ENCODE measurements around the gene ZNF580. TPM values are rescaled to one million over a fixed set of nuclear protein-coding genes. Genes with fewer than 3 reads are reported as not detected.
A peak's percentile ranks its signal among the peaks of the same experiment; 100 is the strongest.

ZNF580 gene
- total and polyA plus RNA-seq, 2 of the 8 experiments (the other 6 are each of a cell fraction or from before 2014, with no cell fraction given): 12.0 to 24.6 TPM

DNA sequence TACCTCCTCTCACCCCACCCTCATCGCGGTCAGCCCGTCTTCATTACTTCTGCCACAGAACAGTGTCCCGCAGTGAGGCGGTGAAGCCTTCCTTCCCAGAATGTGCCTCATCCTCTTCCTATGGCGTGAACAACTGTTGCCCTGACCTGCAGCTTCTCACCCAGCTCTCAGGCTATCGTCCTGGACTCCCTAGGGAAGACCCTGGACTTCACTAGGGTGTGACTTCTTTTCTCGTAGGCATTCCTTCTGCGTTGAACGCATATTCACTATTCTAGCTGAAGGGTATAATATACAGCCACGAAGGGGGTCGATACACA, 34.4 kb upstream of the ZNF580 start:
- CTCF ChIA-PET (ENCODE audit: partially characterized antibody): interaction anchor here (0.6 to 2.3 kb wide), 27 partner anchors 8 to 447 kb away, joined by 3 to 22 read pairs (median 5); partner anchors contain the start of genes NAT14 and ZNF784
- no peak for TF ChIP-seq SIN3A (conservative IDR thresholded peaks at IDR 0.05 in 1 of 2, IDR thresholded peaks at IDR 0.05 in 1 of 2; ENCODE audit: low read depth in 1 of 2, low read length in 2 of 2)
- no peak for TF ChIP-seq TBP (IDR thresholded peaks at IDR 0.05; ENCODE audit: low read depth, low read length)
- TF ChIP-seq GTF2F1 (IDR thresholded peaks at IDR 0.05; ENCODE audit: borderline replicate concordance, low read depth, low read length): no peak
- TF ChIP-seq KDM5A (IDR thresholded peaks at IDR 0.05; ENCODE audit: low read length): no peak
- TF ChIP-seq ZNF274 (IDR thresholded peaks at IDR 0.05; ENCODE audit: borderline replicate concordance, extremely low read depth, low read length): no peak
- TF ChIP-seq EZH2 (IDR thresholded peaks at IDR 0.05; ENCODE audit: low read depth, low read length, severe bottlenecking): no peak

More for the DNA sequence above, 34.4 kb upstream of the ZNF580 start:
- no peak overlapping the region for H4K8ac ChIP-seq (ENCODE audit: extremely low read depth, insufficient read depth, low read length)
- H4K5ac ChIP-seq (ENCODE audit: insufficient read length, low read depth, low read length): peak overlapping the region; percentile 37
- H2BK120ac ChIP-seq (replicated peaks; ENCODE audit: low read depth, low read length): no peak overlapping the region
- H2BK12ac ChIP-seq (ENCODE audit: low read depth, low read length): no peak overlapping the region
- H3K23me2 ChIP-seq (ENCODE audit: low read depth, low read length): peaks cover 10% of the 10 kb centered on the region
- no peak overlapping the region; the same call in 1 of the 2 replicates for H2BK15ac ChIP-seq (ENCODE audit: low read length)
- H2AK5ac ChIP-seq (ENCODE audit: low read depth, low read length): no peak overlapping the region
- no peak overlapping the region; the same call in 1 of the 2 replicates for H3K18ac ChIP-seq (ENCODE audit: extremely low read depth, low read length)
- H3K79me2 ChIP-seq (ENCODE audit: control insufficient read depth in 1 of 2, insufficient read depth in 2 of 2, low read length in 2 of 2): peaks cover 0 to 8% of the 10 kb centered on the region in 2 experiments; a peak in 1 of 4 replicates
- H3K4me2 ChIP-seq (ENCODE audit: insufficient read depth in 1 of 2, low read depth in 2 of 2, low read length in 2 of 2): peak overlapping the region; percentile 61 to 93
- peaks cover 0 to 9% (median 5%) of the 10 kb centered on the region in 4 experiments; a peak in 5 of 7 replicates for H3K4me1 ChIP-seq (replicated peaks in 1 of 4; ENCODE audit: control insufficient read depth in 3 of 4, insufficient read depth in 4 of 4, low read length in 3 of 4)
- no peak overlapping the region for H4K91ac ChIP-seq (replicated peaks; ENCODE audit: insufficient read length, low read length)
- H3K9me3 ChIP-seq (ENCODE audit: insufficient read depth in 2 of 2, low read depth in 1 of 2, low read length in 1 of 2): no peaks in the 10 kb centered on the region
- H3K56ac ChIP-seq (replicated peaks; ENCODE audit: insufficient read length, low read depth, low read length): no peak overlapping the region
- H3K4me3 ChIP-seq (ENCODE audit: extremely low read depth in 1 of 4, insufficient read depth in 2 of 4, low read depth in 3 of 4, low read length in 4 of 4): peak overlapping the region; percentile 54 to 93 (median 88); a peak in 7 of 8 replicates
- H3K9ac ChIP-seq (replicated peaks in 1 of 4; ENCODE audit: extremely low read depth in 1 of 4, low read depth in 3 of 4, low read length in 3 of 4): peak overlapping the region; percentile 13 to 66 (median 58); a peak in 6 of 7 replicates
- 0 out of 2 replicates have a peak overlapping the region, but pooled peaks have one; percentile 67 for H2BK5ac ChIP-seq (ENCODE audit: low read depth, low read length)
- no peak overlapping the region for H3K27ac ChIP-seq (ENCODE audit: low read depth, low read length)
- H3K79me1 ChIP-seq (ENCODE audit: low read depth, low read length): peaks cover 4% of the 10 kb centered on the region; the same call in 1 of the 2 replicates
- WGBS, 2 experiments (ENCODE audit: extremely low coverage in 1 of 2, insufficient coverage in 1 of 2, insufficient read length in 1 of 2, insufficient replicate concordance in 2 of 2, low coverage in 1 of 2, low lambda C conversion rate in 2 of 2, missing lambda C conversion rate in 1 of 2): 32% methylated on average over 12 of the region's 12 CpGs; no CpG with 5 or more reads in 1 of the 2 experiments
- DNase-seq (ENCODE audit: low read depth in 1 of 2, low spot score in 2 of 2): no peak
- no peak overlapping the region for H2BK20ac ChIP-seq (ENCODE audit: low read length)
- H4K20me1 ChIP-seq (replicated peaks in 1 of 2; ENCODE audit: control insufficient read depth in 1 of 2, insufficient read depth in 2 of 2, low read length in 2 of 2): peaks cover 2 to 24% of the 10 kb centered on the region in 2 experiments
- no peak overlapping the region for H3K4ac ChIP-seq (replicated peaks; ENCODE audit: insufficient read length, low read depth, low read length)
- POLR2A ChIA-PET (ENCODE audit: partially characterized antibody): interaction anchor here (0.6 to 3.6 kb wide), 14 partner anchors 11 to 92 kb away, joined by 3 to 25 read pairs (median 4); partner anchors contain the start of genes U2AF2, ZNF579 and ZNF784
- no peak overlapping the region for H2AFZ ChIP-seq (ENCODE audit: low read length)
- H3K27me3 ChIP-seq (replicated peaks in 1 of 4; ENCODE audit: control insufficient read depth in 3 of 4, extremely low read depth in 1 of 4, insufficient read depth in 3 of 4, low read length in 3 of 4): no peaks in the 10 kb centered on the region
- H3K14ac ChIP-seq (ENCODE audit: insufficient read length): no peak overlapping the region
- no peak overlapping the region for H3K23ac ChIP-seq (ENCODE audit: insufficient read length)
- FAIRE-seq: no peak
- peaks cover 0 to 3% (median 0%) of the 10 kb centered on the region in 4 experiments; a peak in 1 of 8 replicates for H3K36me3 ChIP-seq (ENCODE audit: control insufficient read depth in 2 of 4, insufficient read depth in 4 of 4, low read length in 3 of 4)

Data from H1 (cell line).